ENCODE data around the gene NEDD4. TPM values are rescaled to one million over a fixed set of nuclear protein-coding genes. Genes with fewer than 3 reads are reported as not detected.

NEDD4 gene
- total and polyA plus RNA-seq, 2 of the 4 experiments (the other 2 are of a cell fraction), result 27.4 to 80.7 TPM

GRCh38 chr15:55912982-55913381, 80.4 kb downstream of the NEDD4 start:
- no peaks in the 10 kb centered on the region; the same call in 1 of the 2 replicates for H3K36me3 ChIP-seq (ENCODE audit: control insufficient read depth, insufficient read depth, low read length)
- no TSS peak for BruUV-seq (replicated peaks)

More at GRCh38 chr15:55912982-55913381, 80.4 kb downstream of the NEDD4 start:
- Histone ChIP-seq H2AK9ac (replicated peaks; ENCODE audit: low read depth, low read length, poor library complexity) (no peak overlapping the region), H2BK120ac (ENCODE audit: low read depth, low read length) (peak overlapping the region; percentile 35; the same call in 1 of the 2 replicates), H3K4ac (ENCODE audit: low read depth, low read length) (no peak overlapping the region), H3K9me3 (ENCODE audit: control insufficient read depth, insufficient read depth, low read length) (no peaks in the 10 kb centered on the region), H4K5ac (ENCODE audit: low read depth, low read length) (no peak overlapping the region), H3K18ac (ENCODE audit: low read depth, low read length) (peak overlapping the region; percentile 20; the same call in 1 of the 2 replicates), H2BK20ac (ENCODE audit: low read depth, low read length) (no peak overlapping the region), H2AFZ (replicated peaks; ENCODE audit: low read length, poor library complexity) (no peak overlapping the region), H2BK5ac (ENCODE audit: low read depth, low read length, poor library complexity, severe bottlenecking) (peak overlapping the region; percentile 80), H3K4me1 (ENCODE audit: control insufficient read depth, insufficient read depth, low read length) (peaks cover 18% of the 10 kb centered on the region), H3K4me2 (ENCODE audit: low read depth, low read length) (peak overlapping the region; percentile 79), H4K91ac (ENCODE audit: insufficient read depth, low read depth, low read length) (no peak overlapping the region), H2BK15ac (ENCODE audit: low read depth, low read length) (no peak overlapping the region), H3K4me3 (ENCODE audit: insufficient read depth, low read depth, low read length) (peak overlapping the region; percentile 35; the same call in 1 of the 2 replicates), H3K9me1 (ENCODE audit: insufficient read depth, low read length) (peaks cover 13% of the 10 kb centered on the region), H4K8ac (ENCODE audit: low read depth in 2 of 2, low read length in 2 of 2) (peak overlapping the region in 1 of 2 experiments; percentile 4; a peak in 1 of 4 replicates), H3K9ac (ENCODE audit: low read depth, low read length) (peak overlapping the region; percentile 19; the same call in 1 of the 2 replicates), H3K27ac (ENCODE audit: insufficient read depth, low read length) (no peak overlapping the region), H3K56ac (ENCODE audit: extremely low read depth, insufficient read depth, low read length) (peak overlapping the region; percentile 7; the same call in 1 of the 2 replicates), H4K20me1 (ENCODE audit: insufficient read depth, low read length) (no peaks in the 10 kb centered on the region), H3K27me3 (ENCODE audit: control insufficient read depth, insufficient read depth, low read length) (no peaks in the 10 kb centered on the region), H3K79me1 (ENCODE audit: low read depth in 1 of 2, low read length in 2 of 2) (peaks cover 23 to 41% of the 10 kb centered on the region in 2 experiments), H3K23ac (ENCODE audit: low read depth, low read length) (no peak overlapping the region; the same call in 1 of the 2 replicates), H3K14ac (replicated peaks; ENCODE audit: low read depth, low read length) (peak overlapping the region; percentile 23; the same call in 1 of the 2 replicates), H2AK5ac (ENCODE audit: low read depth, low read length) (no peak overlapping the region)
- CTCF ChIA-PET, result no interaction called here
- DNase-seq (no peak), ATAC-seq (ENCODE audit: low read depth) (no peak)
- intact Hi-C loops (cut with micrococcal nuclease) (loop anchor here (10.0 kb wide), 1 partner anchor 512 kb away; no protein-coding TSS in a partner anchor), dilution Hi-C loops (cut with HindIII; ENCODE audit: low sequenced_read_pairs, unreplicated experiment) (no loop called here), in situ Hi-C loops (cut with MboI; ENCODE audit: low sequenced_read_pairs) (loop anchor here (10.0 kb wide), 1 partner anchor 268 kb away; no protein-coding TSS in a partner anchor)
- no CpG with 5 or more reads among the region's 2 CpGs for WGBS, 2 experiments (ENCODE audit: extremely low coverage in 2 of 2, insufficient read length in 1 of 2)
- TF ChIP-seq NFE2L2 (IDR thresholded peaks at IDR 0.05; ENCODE audit: low read depth, low read length) (no peak), MAZ (IDR thresholded peaks at IDR 0.05; ENCODE audit: borderline replicate concordance, low read depth, low read length) (no peak), SMC3 (IDR thresholded peaks at IDR 0.05; ENCODE audit: low read depth, low read length) (no peak), MXI1 (IDR thresholded peaks at IDR 0.05; ENCODE audit: borderline replicate concordance, low read depth, low read length) (no peak)
- POLR2A ChIA-PET (ENCODE audit: unreplicated experiment), result no interaction called here

Data from IMR-90 (cell line).